Right lobe of liver (tissue), 6 donors: ENCODE measurements around the gene VMP1. TPM values are rescaled to one million over a fixed set of nuclear protein-coding genes. Genes with fewer than 3 reads are reported as not detected.

Source experiments
- ATAC-seq, 4 donors: fragments of 200-7000 bp; cut with Tn5 transposase; one replicate each; pipeline ENCODE4 v1.9.1; 2020; ENCODE audit warnings: mild to moderate bottlenecking in 4 of 4, moderate library complexity in 4 of 4
- DNase-seq, 3 donors: peaks; one replicate each; pipeline ENCODE4 v3.0.0-alpha.2; 2020
- H3K27ac ChIP-seq, 3 donors: fragments of 200-600 bp; one replicate each; pipeline ENCODE4 v1.8.0; 2022
- H3K27me3 ChIP-seq, 2 donors: fragments of 200-600 bp; one replicate each; pipeline ENCODE4 v1.8.0; 2022
- H3K36me3 ChIP-seq, 4 donors: fragments of 200-600 bp; sonication (generic) in 1 of 4; one replicate each; pipeline versions ENCODE4 v1.5.1 to v1.8.0; 2017 to 2022; ENCODE audit warnings: control low read depth in 1 of 4
- H3K4me1 ChIP-seq, 4 donors: fragments of 200-600 bp; sonication (generic) in 1 of 4; one replicate each; pipeline versions ENCODE4 v1.5.1 to v1.8.0; 2017 to 2022; ENCODE audit warnings: control low read depth in 1 of 4
- H3K4me3 ChIP-seq, 3 donors: fragments of 200-600 bp; one replicate each; pipeline ENCODE4 v1.8.0; 2022
- H3K9me3 ChIP-seq, 4 donors: fragments of 200-600 bp; sonication (generic) in 1 of 4; one replicate each; pipeline versions ENCODE4 v1.5.1 to v1.8.0; 2017 to 2022; ENCODE audit warnings: control low read depth in 1 of 4
- CTCF ChIP-seq, 4 donors: fragments of 200-600 bp in 3 of 4; fragments of 450-650 bp in 1 of 4; IDR thresholded peaks; one replicate each; pipeline versions ENCODE4 v1.5.1 to v1.8.0; 2016 to 2022; ENCODE audit warnings: antibody characterized with exemption in 4 of 4, mild to moderate bottlenecking in 2 of 4
- POLR2A ChIP-seq: fragments of 450-650 bp; IDR thresholded peaks from one replicate; pipeline ENCODE4 v1.6.1; 2017; ENCODE audit warnings: antibody characterized with exemption, mild to moderate bottlenecking
- WGBS: methylation state at CpG from one replicate; pipeline ENCODE4 v1.1.6; 2018; ENCODE audit warnings: low coverage, low lambda C conversion rate; ENCODE audit not compliant: insufficient coverage; ENCODE audit errors: missing lambda C conversion rate; 5-methylcytosine and 5-hydroxymethylcytosine counted together
- intact Hi-C, 2 donors: fragments of 100-400 bp; cut with DNase I; formaldehyde crosslinking; loops; one replicate each; pipeline versions ENCODE4 v1.11.2 to v1.14.1; 2022
- total RNA-seq, 6 experiments: library from RNA; depleted of rRNA in 2 of 6; stranded (reverse); fragments of >200 nt in 2 of 6; fragmentation: NEBNext Ultra II Directional in 3 of 6; extraction: Animal tissue kit (Norgen Biotek cat#: 25700) in 3 of 6; gene quantifications; one replicate each; pipeline versions ENCODE4 v1.1.0 to v1.2.4, GENCODE V29; 2016 to 2023
- donor health status: DM: no; HTN: yes; CAD: no.
- donor health status: DM: no; HTN: no; CAD: no.
- donor health status: DM: no; HTN: no; CAD: no.
- donor health status: DM: no; HTN: yes; CAD: no.
- donor health status: DM: no; HTN: yes; CAD: no.

Gene VMP1
- total RNA-seq, 6 experiments from 2014 or later, result 56.9 to 247 (median 160) TPM

GRCh38 chr17:59765038-59765437, 57.6 kb downstream of the VMP1 start:
- Histone ChIP-seq H3K9me3 (no peaks in the 10 kb centered on the region), H3K27me3 (no peaks in the 10 kb centered on the region), H3K36me3 (no peaks in the 10 kb centered on the region), H3K4me1 (no peaks in the 10 kb centered on the region), H3K27ac (no peak overlapping the region), H3K4me3 (no peak overlapping the region)
- intact Hi-C loops, result no loop called here
- DNase-seq, result no peak
- TF ChIP-seq POLR2A (no peak), CTCF (IDR thresholded peaks at IDR 0.05) (no peak)
- ATAC-seq, result no peak

- ATAC-seq (no peak), DNase-seq (no peak)
- Histone ChIP-seq H3K9me3 (no peaks in the 10 kb centered on the region), H3K4me3 (no peak overlapping the region), H3K27me3 (no peaks in the 10 kb centered on the region), H3K4me1 (no peaks in the 10 kb centered on the region), H3K36me3 (no peaks in the 10 kb centered on the region), H3K27ac (no peak overlapping the region)
- no peak for TF ChIP-seq POLR2A
- no peak for TF ChIP-seq CTCF (IDR thresholded peaks at IDR 0.05)
- 96% methylated on average over 6 of the region's 6 CpGs for WGBS
- intact Hi-C loops, result no loop called here
Observed at GRCh38 chr17:59766491-59766890, 59.0 kb downstream of the VMP1 start.

- intact Hi-C loops, result no loop called here
- H3K27ac ChIP-seq, result peak overlapping the region in 2 of 3 donors; percentile 22 to 28
- TF ChIP-seq CTCF (IDR thresholded peaks at IDR 0.05) (no peak), POLR2A (no peak)
- no peaks in the 10 kb centered on the region for H3K4me1 ChIP-seq
- ATAC-seq (peak in 1 of 4 donors; percentile 24), DNase-seq (no peak)
- H3K27me3 ChIP-seq, result no peaks in the 10 kb centered on the region
- no peak overlapping the region for H3K4me3 ChIP-seq
- no peaks in the 10 kb centered on the region for H3K9me3 ChIP-seq
- H3K36me3 ChIP-seq, result no peaks in the 10 kb centered on the region
Observed at GRCh38 chr17:59767176-59767575, 59.7 kb downstream of the VMP1 start.

- Histone ChIP-seq H3K27me3 (no peaks in the 10 kb centered on the region), H3K9me3 (no peaks in the 10 kb centered on the region), H3K4me3 (no peak overlapping the region), H3K4me1 (no peaks in the 10 kb centered on the region), H3K27ac (peak overlapping the region in 1 of 3 donors; percentile 1), H3K36me3 (peaks cover 0 to 17% (median 2%) of the 10 kb centered on the region in 4 donors)
- DNase-seq (no peak), ATAC-seq (peak in 3 of 4 donors; percentile 17 to 50 (median 45))
- WGBS, result 41% methylated on average over 1 of the region's 1 CpG
- TF ChIP-seq POLR2A (no peak), CTCF (IDR thresholded peaks at IDR 0.05) (no peak)
- intact Hi-C loops, result no loop called here
Observed at GRCh38 chr17:59769887-59770286, 62.4 kb downstream of the VMP1 start.

GRCh38 chr17:59771093-59771492, 63.6 kb downstream of the VMP1 start:
- intact Hi-C loops, result no loop called here
- TF ChIP-seq CTCF (IDR thresholded peaks at IDR 0.05) (no peak), POLR2A (no peak)
- no peaks in the 10 kb centered on the region for H3K27me3 ChIP-seq
- DNase-seq (no peak), ATAC-seq (no peak)
- H3K36me3 ChIP-seq, result peaks cover 0 to 29% (median 4%) of the 10 kb centered on the region in 4 donors
- no peaks in the 10 kb centered on the region for H3K9me3 ChIP-seq
- no peak overlapping the region for H3K4me3 ChIP-seq
- no peaks in the 10 kb centered on the region for H3K4me1 ChIP-seq
- no peak overlapping the region for H3K27ac ChIP-seq
- WGBS, result 96% methylated on average over 2 of the region's 2 CpGs
